GM21390 (cell line): Measurements from ENCODE around the gene CCDC70.

ENCODE experiments used
- ATAC-seq: cut with Tn5 transposase; IDR thresholded peaks from one replicate; pipeline ENCODE4 v1.9.1; 2021; ENCODE audit not compliant: unreplicated experiment

CCDC70 gene

GRCh38 chr13:51828730-51829567 is 32.8 kb upstream of the CCDC70 start:
- ATAC-seq = no peak

DNA sequence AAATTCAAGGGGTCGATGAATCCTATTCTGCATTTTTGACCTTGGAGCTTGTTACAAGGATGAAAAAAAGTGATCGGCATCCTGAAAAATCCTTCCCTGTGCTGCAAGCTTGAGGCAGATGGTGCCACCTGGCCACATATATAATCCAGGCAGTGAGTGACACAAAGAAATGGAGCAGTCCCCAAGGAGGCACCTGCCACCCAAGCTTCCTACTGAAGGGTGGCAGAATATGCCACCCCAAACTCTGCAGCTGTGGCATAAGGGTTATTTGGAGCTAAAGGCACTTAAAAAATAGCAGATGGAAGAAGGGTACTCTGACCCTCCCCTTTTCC is 32.2 kb upstream of the CCDC70 start:
- no peak for ATAC-seq

DNA sequence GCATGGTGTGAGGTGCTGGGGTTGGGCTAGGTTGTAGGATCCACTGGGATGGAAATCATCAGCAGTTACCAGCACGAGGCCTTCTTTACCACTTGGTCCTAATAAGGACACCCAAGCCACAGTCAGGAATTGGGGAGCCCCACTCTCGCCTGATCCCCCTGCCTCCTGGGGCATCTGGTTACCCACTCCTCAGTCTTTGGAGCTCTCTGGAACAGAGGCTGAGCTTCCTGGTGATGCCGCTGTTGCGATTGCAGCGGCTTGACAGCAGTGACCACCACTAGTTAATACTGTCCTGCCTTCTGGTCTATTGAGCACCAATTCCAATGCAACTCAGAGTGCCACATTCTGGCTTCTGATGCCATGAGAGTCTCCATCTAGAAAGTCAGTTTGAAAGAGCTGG is 30.2 kb upstream of the CCDC70 start:
- ATAC-seq = no peak

DNA sequence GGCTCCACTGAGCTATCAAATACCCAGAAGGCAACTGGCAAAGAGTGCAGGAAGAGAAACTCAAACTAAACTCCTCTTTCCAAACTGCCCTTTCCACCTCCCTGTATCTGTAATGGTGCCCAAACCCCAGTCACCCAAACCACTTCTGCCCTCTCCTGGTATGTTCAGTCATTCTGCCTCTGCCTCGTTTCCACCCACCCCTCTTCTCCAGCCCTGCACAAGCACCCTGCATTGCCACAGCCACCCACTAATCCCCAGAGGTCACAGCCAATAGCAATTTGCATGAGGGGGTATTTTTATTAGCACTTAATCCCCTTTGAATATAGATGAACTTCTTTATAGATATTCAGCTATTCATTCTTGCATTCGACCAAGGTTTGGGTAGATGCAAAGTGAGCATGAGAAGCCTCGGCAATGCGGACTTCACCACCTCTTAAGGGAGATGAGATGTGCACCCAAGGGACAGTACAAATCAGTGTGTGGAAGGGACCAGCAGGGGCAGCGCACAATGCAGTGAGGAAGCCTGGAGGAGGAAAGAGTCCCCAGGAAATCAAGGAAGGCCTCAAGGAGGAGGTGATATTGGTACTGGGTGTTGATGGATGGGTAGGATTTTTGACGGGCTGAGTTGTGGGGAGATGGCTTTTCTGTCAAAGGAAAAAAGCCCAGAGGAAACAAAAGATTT is 29.2 kb upstream of the CCDC70 start:
- ATAC-seq = peak; percentile 83

DNA sequence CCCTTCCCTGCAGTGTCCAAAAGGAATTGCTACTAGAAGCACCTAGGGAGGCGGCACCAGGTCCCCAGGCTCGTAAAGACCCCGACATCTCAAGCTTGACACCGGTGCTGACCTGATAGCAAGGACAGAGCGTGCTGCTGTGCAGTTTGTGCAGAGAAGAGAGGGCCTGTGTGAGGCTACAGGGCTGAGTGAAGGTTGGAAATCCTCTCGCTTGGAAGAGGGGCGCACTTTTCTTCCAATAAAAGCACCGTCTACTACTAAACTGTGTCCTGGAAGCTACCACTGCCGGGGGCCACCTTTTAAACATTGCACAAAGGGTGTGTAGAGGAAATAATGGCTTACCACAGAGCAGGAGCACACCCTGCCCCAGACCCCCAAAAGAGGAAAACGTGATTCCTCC is 27.8 kb upstream of the CCDC70 start:
- no peak for ATAC-seq

DNA sequence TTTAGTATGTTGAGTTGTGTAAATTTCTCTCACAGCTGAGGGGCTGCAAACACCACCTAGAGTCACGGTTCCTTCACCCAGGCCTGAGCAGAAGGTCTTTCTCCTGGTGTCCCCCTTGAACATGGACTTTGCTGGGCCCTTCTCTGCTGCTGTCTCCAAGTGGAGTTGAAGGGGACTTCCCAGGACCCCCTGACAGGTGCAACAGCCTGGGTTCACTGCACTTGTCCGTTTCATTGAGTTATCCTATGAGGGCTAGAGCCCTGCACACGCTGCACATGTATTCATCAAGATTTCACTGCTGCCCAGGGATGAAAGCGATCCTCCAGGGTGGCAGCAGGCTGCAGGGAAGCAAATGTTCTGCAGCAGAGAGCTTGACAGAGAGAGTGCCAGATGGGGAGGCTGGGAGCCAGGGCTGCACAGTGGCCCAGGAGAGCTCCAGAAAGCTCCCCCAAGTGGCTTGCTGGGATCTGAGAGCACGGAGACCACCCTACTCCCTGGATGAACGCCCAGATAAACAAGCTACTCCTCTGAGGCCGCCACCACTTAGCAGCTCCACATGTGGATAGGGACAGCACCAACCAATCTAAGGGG is 27.1 kb upstream of the CCDC70 start:
- ATAC-seq = no peak

DNA sequence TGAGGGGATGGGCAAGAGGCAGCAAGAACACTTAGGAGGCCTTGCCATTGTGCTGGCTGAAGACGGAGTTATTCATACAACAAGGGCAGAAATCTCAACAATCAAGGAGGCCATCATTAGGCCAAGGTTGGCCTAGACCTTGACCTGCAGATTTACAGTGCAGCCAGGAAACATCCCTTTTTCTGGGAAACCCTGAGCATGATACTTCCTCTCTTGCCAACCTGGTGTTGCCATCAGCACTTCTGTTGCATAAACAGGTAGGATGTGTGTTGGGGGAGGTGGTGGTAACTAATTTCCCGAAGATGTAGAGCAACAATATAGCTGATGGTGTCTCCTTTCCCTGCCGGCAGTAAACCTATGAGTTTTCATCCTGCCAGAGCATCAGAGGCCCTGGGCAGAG is 24.8 kb upstream of the CCDC70 start:
- ATAC-seq = no peak

- ATAC-seq = no peak
Measured at GRCh38 chr13:51838240-51838846, 23.4 kb upstream of the CCDC70 start.

GRCh38 chr13:51839711-51840540 is 21.8 kb upstream of the CCDC70 start:
- no peak for ATAC-seq

DNA sequence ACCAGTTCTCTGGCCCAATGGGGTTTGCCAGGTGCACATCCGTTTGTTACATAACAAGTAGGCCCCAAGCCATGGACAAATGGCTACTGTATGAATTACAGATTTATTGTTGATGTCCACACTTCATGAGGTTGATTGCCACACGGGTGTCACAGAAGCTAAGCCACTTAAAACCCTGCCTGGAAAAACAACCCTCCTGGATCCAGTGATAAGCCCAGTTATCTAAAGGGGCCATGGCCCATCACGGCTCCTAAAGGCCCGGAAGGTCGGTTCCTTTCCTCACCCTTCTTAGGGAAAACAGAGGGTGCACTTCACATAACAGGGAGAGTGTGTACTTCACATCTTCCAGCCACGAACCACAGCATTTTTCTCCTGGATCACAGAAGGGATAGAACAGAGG is 20.9 kb upstream of the CCDC70 start:
- ATAC-seq = no peak

GRCh38 chr13:51841732-51842131 is 20.0 kb upstream of the CCDC70 start:
- ATAC-seq = no peak

- ATAC-seq = no peak
Measured at GRCh38 chr13:51843529-51843928, 18.2 kb upstream of the CCDC70 start.

DNA sequence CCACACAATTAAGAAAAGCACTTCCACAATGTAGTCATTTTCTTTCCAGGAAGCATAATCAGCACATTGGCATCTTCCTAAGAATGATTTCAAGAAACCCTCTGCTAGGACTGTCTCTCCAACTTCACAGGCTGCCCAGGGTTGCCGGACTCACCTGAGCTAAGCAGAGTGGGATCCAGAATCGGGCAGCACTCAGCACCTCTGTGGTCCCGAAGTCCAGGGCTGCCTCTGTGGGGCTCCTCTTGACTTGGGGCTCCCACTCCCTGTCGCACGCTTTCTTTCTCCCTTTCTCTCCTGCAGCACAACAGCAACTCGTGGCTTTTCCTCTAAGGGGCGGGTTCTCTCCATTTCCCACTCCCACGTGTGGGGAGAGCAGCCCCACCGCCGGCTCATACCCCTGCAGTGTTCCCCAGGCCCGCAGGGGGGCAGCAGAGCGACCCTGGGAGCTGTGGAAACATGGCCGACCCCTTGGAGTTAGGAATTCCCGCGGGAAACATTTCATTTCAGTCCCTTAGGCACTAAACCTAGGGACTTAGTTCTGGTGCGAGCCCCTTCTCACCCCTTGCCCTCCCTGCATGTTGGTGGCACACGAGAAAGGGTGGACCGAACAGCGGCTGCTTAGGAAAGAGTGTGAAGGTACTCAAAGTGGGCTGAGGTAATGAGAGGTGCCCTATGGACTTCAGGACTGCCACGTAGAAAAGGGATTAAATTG is 16.8 kb upstream of the CCDC70 start, which contains the start of gene TMEM272:
TMEM272 (minus strand) TSS at position 316 of the 712 bp plus-strand sequence. CDS start 6,647 bp downstream, outside the sequence.
- no peak for ATAC-seq

DNA sequence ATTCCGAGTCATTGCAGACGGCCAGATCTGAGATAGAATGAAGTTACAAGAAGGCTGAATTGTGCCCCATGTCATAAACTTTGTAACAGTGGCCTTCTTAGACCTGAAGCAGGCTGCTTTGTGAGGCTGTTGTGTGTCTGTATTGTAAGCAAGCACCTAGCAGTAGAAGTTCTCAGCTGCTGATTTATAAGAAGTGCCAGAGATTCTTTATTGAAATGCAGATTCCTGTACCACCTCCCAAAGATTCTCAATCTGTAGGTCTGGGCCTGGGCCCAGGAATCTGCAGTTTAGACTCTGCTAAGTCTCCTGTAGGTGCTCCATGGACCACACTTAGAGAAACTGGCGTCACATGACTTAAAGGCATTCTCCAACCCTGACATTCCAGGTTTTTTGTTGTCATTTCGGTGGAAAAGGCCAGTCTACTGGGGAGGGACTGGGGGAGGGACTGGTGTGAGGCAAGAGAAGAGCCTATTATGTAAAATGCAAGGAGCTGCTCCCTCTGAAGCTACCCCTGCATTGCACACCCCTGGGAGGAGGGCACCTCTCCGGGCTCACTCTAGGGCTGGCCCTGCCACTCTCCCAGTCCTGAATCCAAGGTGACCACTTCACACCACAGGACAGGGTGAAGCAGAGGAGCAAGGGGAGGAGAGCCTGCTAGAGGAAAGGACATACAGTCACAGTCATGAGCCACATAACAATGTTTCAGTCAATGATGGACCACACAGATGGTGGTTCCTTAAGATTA is 16.0 kb upstream of the CCDC70 start:
- no peak for ATAC-seq

- no peak for ATAC-seq
Measured at GRCh38 chr13:51846756-51847155, 15.0 kb upstream of the CCDC70 start.

- no peak for ATAC-seq
Measured at GRCh38 chr13:51848674-51849073, 13.1 kb upstream of the CCDC70 start.

DNA sequence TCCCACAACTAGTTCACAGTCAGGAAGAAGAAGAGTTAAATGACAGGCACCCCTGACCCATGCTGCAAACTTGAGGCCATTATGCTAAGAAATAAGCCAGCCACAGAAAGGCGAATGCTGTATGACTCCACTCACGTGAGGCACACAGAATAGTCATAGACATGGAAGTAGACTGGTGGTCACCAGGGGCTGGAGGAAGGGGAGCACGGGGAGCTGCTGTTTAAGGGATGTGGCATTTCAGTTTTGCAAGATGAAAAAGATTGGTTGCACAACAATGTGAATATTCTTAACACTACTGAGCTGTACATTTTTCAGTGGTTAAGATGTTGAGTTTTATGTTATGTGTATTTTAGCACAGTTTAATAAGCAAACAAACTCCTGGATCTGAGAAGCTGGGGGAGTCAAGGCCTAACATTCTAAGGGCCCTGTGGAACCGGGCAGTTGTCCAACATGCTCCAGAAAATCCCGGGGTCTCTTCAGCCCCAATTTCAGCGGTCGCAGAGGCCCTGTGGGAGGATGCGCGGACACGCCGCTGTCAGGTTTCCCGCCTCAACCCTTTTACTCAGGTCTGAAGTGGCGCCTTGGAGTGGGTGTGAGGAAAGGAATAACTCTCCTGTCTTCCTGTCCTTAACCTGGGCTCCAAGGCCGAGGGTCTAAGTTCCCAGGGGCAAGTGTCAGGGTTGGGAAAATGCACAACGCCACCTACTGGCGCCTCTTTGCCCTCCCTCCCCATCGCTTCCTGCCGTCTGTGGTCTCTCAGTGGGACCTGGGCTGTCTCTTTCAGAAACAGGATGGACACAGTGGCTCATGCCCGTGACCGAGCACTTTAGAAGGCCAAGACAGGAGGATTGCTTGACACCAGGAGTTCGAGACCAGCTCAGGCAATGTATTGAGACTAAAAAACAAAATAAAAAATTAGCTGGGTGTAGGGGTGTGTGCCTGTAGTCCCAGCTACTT is 12.3 kb upstream of the CCDC70 start:
- no peak for ATAC-seq

- no peak for ATAC-seq
Measured at GRCh38 chr13:51856027-51856736, 5.6 kb upstream of the CCDC70 start.
